GM19025 (cell line): ENCODE data around the gene SPOCK1.

ENCODE experiments used
- ATAC-seq: cut with Tn5 transposase; IDR thresholded peaks from one replicate; pipeline ENCODE4 v1.9.1; 2021; ENCODE audit warnings: mild to moderate bottlenecking, low read depth, moderate library complexity; ENCODE audit not compliant: unreplicated experiment

Gene SPOCK1

DNA sequence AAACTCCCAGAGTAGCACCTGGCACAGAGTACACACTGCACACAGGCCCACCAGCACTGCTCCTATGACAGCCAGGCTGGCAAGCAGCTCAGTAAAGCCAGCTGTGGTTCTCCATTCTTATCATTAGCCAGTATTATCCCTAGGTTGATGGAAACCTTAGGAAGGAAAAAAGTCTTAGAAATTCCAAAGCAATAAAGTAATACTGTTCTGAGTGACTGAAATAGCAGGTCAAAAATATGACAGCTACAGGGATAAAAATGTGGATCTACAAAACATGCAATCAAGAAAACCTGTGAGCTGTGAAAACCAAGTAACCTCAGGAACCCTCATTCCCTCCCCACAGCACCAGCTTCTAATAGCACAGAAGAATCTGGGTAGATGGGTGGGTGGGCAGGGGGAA is 403.5 kb downstream of the SPOCK1 start:
- no peak for ATAC-seq

DNA sequence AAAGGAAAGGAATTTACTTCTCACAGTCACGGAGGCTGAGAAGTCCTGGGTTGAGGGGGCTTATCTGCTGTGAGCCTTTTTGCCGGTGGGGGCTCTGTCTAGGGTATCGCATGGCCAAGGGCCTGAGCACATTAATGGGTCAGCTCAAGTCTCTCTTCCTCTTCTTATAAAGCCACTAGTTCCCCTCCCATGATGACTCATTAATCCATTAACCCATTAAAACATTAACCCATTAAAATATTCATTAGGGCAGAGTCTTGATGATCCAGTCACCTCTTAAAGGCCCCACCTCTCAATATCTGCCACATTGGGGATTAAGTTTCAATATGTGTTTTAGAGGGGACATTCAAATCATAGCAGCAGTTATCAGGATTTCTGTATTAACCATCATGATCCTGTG is 406.3 kb downstream of the SPOCK1 start:
- no peak for ATAC-seq

GRCh38 chr5:137091472-137091871 is 407.7 kb downstream of the SPOCK1 start:
- no peak for ATAC-seq

- ATAC-seq, result no peak
Observed at GRCh38 chr5:137090721-137091120, 408.4 kb downstream of the SPOCK1 start.

DNA sequence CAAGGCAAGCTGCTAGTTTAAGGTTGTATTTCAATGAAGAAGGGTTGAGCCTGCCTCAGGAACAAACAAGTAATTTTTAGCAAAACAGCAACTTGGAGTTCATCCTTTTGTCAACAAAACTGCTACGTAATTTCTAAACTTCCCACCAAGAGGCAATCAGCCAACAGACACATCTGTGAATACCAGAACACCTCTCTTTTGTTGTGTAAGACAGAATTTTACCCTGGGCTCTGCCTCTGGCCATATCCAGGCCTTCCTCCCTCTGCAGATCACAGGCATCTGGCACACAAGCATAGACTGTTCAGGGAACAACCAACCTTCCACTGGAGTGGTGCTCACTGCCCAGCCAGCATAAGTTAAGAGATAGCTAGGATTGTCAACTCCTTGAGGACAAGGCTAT is 409.0 kb downstream of the SPOCK1 start:
- ATAC-seq, result no peak

DNA sequence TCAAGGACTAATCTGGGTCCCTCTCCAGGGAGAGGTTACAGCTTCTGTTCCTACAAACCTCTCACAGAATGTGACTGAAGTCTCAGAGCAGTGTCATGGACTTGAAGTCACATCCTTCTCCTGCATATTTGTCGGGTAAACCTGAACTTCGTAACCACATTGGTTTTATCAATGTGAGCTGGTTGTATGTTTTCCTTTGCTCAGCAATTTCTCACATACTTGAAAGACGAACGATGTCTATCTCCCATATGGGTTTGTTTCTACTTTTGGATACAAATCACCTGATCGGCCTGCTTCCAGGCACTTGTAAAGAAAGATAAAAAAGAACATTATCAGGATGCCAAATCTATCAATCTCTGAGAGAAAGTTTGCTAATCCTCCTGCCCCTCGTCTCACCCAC is 411.0 kb downstream of the SPOCK1 start:
- no peak for ATAC-seq

- ATAC-seq, result no peak
Observed at GRCh38 chr5:137086342-137086741, 412.8 kb downstream of the SPOCK1 start.

DNA sequence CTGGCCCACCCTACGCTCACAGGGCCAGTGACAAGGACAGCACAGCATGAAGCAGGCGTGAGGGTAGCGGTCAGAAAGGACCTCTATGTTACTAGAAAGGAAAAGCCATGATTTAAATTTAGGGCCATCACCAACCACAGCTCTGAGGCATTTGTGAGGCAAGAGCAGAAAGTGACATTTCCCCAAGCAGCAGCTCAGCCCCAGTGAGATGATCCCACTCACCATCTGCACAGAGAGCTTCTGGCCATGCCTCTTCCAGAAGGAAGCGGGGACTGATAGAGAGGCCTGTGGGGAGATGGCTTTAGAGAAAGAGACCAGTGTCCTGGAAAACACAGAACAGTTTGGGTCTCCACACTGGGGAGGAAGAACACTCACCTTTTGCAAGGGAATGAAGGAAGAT is 413.9 kb downstream of the SPOCK1 start:
- no peak for ATAC-seq

- no peak for ATAC-seq
Observed at GRCh38 chr5:137084016-137084415, 415.1 kb downstream of the SPOCK1 start.

- no peak for ATAC-seq
Observed at GRCh38 chr5:137082951-137083350, 416.2 kb downstream of the SPOCK1 start.

DNA sequence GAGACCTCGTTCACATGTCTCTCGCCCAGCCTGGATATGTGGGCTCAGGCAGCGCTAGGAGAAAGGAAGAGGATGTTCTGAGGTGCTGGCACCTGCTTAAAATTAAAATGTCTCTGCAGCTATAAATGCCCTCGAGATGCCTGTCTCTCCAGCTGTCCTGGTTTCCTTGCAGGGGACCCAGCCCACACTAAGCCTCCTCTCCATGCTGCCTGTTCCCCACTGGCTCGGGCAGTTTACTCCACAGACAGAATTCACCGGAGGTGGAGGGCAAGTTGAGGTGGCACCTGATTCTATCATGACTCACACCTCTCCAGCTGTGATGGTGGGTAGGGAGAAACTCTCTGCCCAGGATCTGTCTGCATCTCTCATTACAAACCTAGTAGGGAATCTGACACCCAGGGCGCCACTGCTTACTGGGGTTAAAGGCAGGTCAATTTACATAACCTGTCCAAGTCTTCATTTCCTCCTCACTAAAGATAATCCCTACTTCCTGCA is 420.9 kb downstream of the SPOCK1 start:
- no peak for ATAC-seq

- no peak for ATAC-seq
Observed at GRCh38 chr5:137075163-137075970, 423.8 kb downstream of the SPOCK1 start.

GRCh38 chr5:137073189-137073588 is 425.9 kb downstream of the SPOCK1 start:
- ATAC-seq, result no peak

GRCh38 chr5:137072361-137073115 is 426.6 kb downstream of the SPOCK1 start:
- no peak for ATAC-seq

DNA sequence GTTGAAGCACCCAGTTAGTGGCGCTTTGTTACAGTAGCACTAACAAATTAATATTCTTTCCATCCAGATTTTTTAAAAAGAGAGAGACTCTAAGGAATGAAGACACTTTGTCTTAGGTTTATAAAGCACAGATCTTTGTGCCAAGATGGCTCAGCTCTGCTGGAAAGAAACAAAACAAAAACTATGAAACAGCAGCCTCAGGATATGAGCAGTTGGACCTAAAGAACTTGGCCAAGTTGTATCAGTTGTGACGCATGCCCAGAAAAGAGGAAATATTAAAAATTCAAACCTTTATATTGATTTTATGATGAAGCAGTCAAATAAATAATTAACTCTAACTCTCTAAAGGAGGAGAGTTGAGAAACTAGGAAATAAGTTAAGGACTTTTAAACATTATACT is 427.2 kb downstream of the SPOCK1 start:
- ATAC-seq, result no peak

DNA sequence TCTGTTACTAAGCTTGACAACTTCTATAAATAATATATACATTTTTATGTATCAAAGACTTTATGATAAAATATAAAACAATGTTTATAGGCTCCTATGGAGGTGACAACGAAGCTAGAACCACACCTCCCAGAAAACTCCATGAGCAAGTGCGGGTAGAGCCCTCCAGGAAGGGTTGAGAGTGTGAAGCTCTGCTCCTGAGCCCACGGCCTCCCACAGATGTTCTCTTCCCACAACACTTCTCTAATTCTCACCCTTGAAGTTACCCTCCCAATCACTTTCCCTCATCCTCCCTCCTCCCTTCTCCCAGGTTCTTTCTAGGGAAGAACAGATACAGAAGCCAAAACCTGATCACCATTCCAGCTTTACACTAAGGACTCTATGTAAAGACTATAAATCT is 427.6 kb downstream of the SPOCK1 start:
- no peak for ATAC-seq

DNA sequence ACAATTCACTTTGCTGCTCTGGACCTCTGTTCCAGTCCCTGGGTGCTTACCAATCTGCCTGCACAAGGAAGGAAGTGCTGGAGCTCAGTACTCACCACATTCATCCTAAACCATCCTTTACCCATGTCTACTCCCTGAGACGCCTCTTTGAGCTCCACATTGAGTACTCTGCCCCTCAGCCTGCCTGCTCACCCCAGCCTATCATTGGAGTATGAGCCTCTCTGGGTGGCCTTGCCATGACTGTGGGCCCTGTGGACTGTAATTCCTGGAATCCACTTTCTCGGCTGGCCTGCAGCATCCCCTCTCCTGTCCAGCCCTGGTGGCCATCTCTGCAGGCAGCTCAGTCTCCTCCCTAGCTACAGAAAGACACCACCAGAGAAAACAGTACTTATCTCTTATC is 428.6 kb downstream of the SPOCK1 start:
- no peak for ATAC-seq

DNA sequence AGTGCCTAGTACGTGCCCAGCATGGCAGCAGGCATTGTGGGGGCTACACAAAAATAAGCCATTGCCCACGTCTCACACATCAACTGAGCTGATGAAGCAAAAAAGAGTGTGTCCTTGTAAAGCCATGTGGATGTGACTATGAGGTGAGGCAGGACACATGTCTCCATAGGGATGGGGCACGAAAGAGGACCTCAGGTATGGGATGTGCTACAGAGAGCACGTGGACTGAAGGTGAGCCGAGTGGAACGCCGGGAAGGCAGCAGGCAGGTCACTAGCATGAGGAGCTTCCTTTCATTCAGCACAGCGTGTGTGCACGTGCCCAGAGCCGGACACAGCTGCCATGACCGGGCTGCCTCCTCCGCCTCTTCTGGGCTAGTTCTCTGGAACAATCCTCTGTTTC is 429.8 kb downstream of the SPOCK1 start:
- no peak for ATAC-seq

GRCh38 chr5:137061382-137061781 is 437.7 kb downstream of the SPOCK1 start:
- ATAC-seq, result no peak

DNA sequence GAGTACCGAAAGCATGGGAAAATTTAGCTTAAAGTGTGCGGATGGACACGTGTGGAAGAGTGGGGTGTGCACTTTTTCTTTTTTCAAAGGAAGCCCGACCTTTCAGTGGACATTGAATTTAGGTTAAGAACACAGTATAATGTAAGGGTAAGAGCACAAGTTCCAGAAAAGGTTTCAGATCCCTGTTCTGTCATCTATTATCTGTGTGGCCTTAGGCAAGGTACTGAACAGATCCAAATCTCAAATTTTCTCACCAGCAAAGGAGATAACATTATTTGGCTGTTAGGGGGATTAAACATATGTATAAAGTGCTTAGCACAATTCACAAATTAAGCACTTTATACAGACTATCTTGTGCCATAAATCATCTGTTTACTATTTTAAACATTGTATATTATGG is 441.0 kb downstream of the SPOCK1 start:
- no peak for ATAC-seq

DNA sequence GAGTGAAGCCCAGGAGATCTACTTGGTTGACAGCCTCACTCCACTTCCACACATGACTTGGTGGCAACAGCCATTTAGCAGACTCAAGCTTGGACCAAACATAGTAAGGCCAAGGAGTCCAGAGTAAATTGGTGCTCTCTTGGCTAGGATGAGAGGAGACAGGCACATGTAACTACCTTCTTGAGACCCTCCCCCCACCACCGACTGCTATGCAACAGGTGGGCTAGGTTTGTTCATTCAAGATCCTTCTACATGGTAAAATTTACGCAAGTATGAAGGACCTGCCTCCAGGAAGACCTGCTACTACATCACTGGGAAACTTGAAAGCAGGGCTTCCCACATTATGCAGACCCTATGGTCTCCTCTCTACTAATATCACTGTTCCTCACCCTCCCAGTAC is 442.4 kb downstream of the SPOCK1 start:
- ATAC-seq, result no peak
